ENCODE results near the gene ERC2.

GRCh38 chr3:55622116-55622515 is 846.2 kb downstream of the ERC2 start:
- TF ChIP-seq, protein P1, sequence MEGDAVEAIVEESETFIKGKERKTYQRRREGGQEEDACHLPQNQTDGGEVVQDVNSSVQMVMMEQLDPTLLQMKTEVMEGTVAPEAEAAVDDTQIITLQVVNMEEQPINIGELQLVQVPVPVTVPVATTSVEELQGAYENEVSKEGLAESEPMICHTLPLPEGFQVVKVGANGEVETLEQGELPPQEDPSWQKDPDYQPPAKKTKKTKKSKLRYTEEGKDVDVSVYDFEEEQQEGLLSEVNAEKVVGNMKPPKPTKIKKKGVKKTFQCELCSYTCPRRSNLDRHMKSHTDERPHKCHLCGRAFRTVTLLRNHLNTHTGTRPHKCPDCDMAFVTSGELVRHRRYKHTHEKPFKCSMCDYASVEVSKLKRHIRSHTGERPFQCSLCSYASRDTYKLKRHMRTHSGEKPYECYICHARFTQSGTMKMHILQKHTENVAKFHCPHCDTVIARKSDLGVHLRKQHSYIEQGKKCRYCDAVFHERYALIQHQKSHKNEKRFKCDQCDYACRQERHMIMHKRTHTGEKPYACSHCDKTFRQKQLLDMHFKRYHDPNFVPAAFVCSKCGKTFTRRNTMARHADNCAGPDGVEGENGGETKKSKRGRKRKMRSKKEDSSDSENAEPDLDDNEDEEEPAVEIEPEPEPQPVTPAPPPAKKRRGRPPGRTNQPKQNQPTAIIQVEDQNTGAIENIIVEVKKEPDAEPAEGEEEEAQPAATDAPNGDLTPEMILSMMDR (IDR thresholded peaks at IDR 0.05) = no peak
- no peak for TF ChIP-seq POLR2A (IDR thresholded peaks at IDR 0.05)

Measured in heart left ventricle (tissue), 13 donors.